HG03354 (cell line): Measurements from ENCODE around the gene BEGAIN.

Experiments
- ATAC-seq: cut with Tn5 transposase; IDR thresholded peaks from one replicate; pipeline ENCODE4 v1.9.1; 2021; ENCODE audit warnings: mild to moderate bottlenecking; ENCODE audit not compliant: unreplicated experiment, poor library complexity, severe bottlenecking

The BEGAIN gene

GRCh38 chr14:100495917-100496316, 91.3 kb downstream of the BEGAIN start:
- no peak for ATAC-seq

GRCh38 chr14:100494645-100495044, 92.6 kb downstream of the BEGAIN start:
- no peak for ATAC-seq

- no peak for ATAC-seq
These were observed 97.0 kb downstream of the BEGAIN start for GRCh38 chr14:100490252-100490651.

- no peak for ATAC-seq
These were observed 99.2 kb downstream of the BEGAIN start for GRCh38 chr14:100488057-100488456.

GRCh38 chr14:100487304-100487703, 99.9 kb downstream of the BEGAIN start:
- ATAC-seq: no peak
